Nephron progenitor cell (in vitro differentiated cells): Measurements from ENCODE around the gene HEY2.

Experiments used
- DNase-seq: peaks from one replicate; pipeline ENCODE4 v3.0.0; 2021
- H3K27ac Mint-ChIP-seq: 2 replicates; pipeline ENCODE4 v1.8.0; 2021; ENCODE audit warnings: mild to moderate bottlenecking, moderate library complexity, mixed read lengths
- H3K27me3 Mint-ChIP-seq: 2 replicates; pipeline ENCODE4 v1.8.0; 2021; ENCODE audit warnings: mild to moderate bottlenecking, low read depth, mixed read lengths; ENCODE audit not compliant: poor library complexity
- H3K36me3 Mint-ChIP-seq: 2 replicates; pipeline ENCODE4 v1.8.0; 2021; ENCODE audit warnings: low read depth, mixed read lengths
- H3K4me1 Mint-ChIP-seq: 2 replicates; pipeline ENCODE4 v1.8.0; 2021; ENCODE audit warnings: mixed read lengths
- H3K4me3 Mint-ChIP-seq: 2 replicates; pipeline ENCODE4 v1.8.0; 2021; ENCODE audit warnings: mild to moderate bottlenecking, moderate library complexity, mixed read lengths
- H3K9me3 Mint-ChIP-seq: 2 replicates; pipeline ENCODE4 v1.8.0; 2021; ENCODE audit warnings: mild to moderate bottlenecking, moderate library complexity, mixed read lengths
- CTCF ChIP-seq: fragments of 200-600 bp; sonication (generic); IDR thresholded peaks from 2 replicates; pipeline ENCODE4 v1.5.0; 2021; ENCODE audit warnings: antibody characterized with exemption

The HEY2 gene

GRCh38 chr6:125754566-125754965 is 5.1 kb downstream of the HEY2 start:
- H3K4me3 Mint-ChIP-seq: no peak overlapping the region
- no peaks in the 10 kb centered on the region for H3K27me3 Mint-ChIP-seq
- no peak overlapping the region for H3K27ac Mint-ChIP-seq
- H3K9me3 Mint-ChIP-seq: no peaks in the 10 kb centered on the region
- DNase-seq: no peak
- no peak for TF ChIP-seq CTCF
- peaks cover 60% of the 10 kb centered on the region for H3K4me1 Mint-ChIP-seq
- peaks cover 40% of the 10 kb centered on the region for H3K36me3 Mint-ChIP-seq

- no peak overlapping the region for H3K4me3 Mint-ChIP-seq
- peak; percentile 53 for TF ChIP-seq CTCF
- peak; percentile 53 for DNase-seq
- no peaks in the 10 kb centered on the region for H3K9me3 Mint-ChIP-seq
- no peak overlapping the region for H3K27ac Mint-ChIP-seq
- H3K4me1 Mint-ChIP-seq: peaks cover 25% of the 10 kb centered on the region
- no peaks in the 10 kb centered on the region for H3K27me3 Mint-ChIP-seq
- H3K36me3 Mint-ChIP-seq: peaks cover 53% of the 10 kb centered on the region
Measured at GRCh38 chr6:125759184-125759902, 9.9 kb downstream of the HEY2 start.

GRCh38 chr6:125759959-125760457 is 10.6 kb downstream of the HEY2 start:
- DNase-seq: no peak
- no peaks in the 10 kb centered on the region for H3K9me3 Mint-ChIP-seq
- no peak overlapping the region for H3K27ac Mint-ChIP-seq
- peaks cover 49% of the 10 kb centered on the region for H3K36me3 Mint-ChIP-seq
- peaks cover 23% of the 10 kb centered on the region for H3K4me1 Mint-ChIP-seq
- TF ChIP-seq CTCF: no peak
- no peak overlapping the region for H3K4me3 Mint-ChIP-seq
- no peaks in the 10 kb centered on the region for H3K27me3 Mint-ChIP-seq

GRCh38 chr6:125764121-125764671 is 14.8 kb downstream of the HEY2 start:
- no peak for DNase-seq

GRCh38 chr6:125765944-125766343 is 16.5 kb downstream of the HEY2 start:
- Mint-ChIP-seq H3K27ac (no peak overlapping the region), H3K27me3 (no peaks in the 10 kb centered on the region), H3K4me1 (peaks cover 16% of the 10 kb centered on the region), H3K4me3 (no peak overlapping the region), H3K36me3 (peaks cover 5% of the 10 kb centered on the region), H3K9me3 (peaks cover 4% of the 10 kb centered on the region)
- no peak for TF ChIP-seq CTCF
- no peak for DNase-seq

More at GRCh38 chr6:125764121-125764671, 14.8 kb downstream of the HEY2 start:
- peaks cover 16% of the 10 kb centered on the region for H3K36me3 Mint-ChIP-seq
- no peak overlapping the region for H3K4me3 Mint-ChIP-seq
- no peaks in the 10 kb centered on the region for H3K9me3 Mint-ChIP-seq
- peak overlapping the region; percentile 4 for H3K27ac Mint-ChIP-seq
- no peaks in the 10 kb centered on the region for H3K27me3 Mint-ChIP-seq
- no peak for TF ChIP-seq CTCF
- peaks cover 22% of the 10 kb centered on the region for H3K4me1 Mint-ChIP-seq
